MCF 10A (cell line): ENCODE results near the gene SAMD4A. TPM values are rescaled to one million over a fixed set of nuclear protein-coding genes. Genes with fewer than 3 reads are reported as not detected.

Source experiments
- BruUV-seq: library from RNA; stranded (reverse); fragments of 400-500 nt; replicated peaks from 2 replicates; lab custom pipeline; 2021; lab: Mats Ljungman, UMichigan
- CTCF ChIA-PET: fragments of 300-600 bp; sonication (Branson Sonifier 250); formaldehyde crosslinking; extraction: SDS; loops from one replicate; lab custom pipeline; 2021; ENCODE audit warnings: antibody characterized with exemption, inconsistent platforms; lab: Yijun Ruan, JAX
- POLR2A ChIA-PET: fragments of 300-600, 350-650 bp; sonication (Branson Sonifier 250); formaldehyde crosslinking; extraction: SDS; loops from one replicate; lab custom pipeline; 2020; ENCODE audit warnings: antibody characterized with exemption, inconsistent platforms; lab: Yijun Ruan, JAX
- DNase-seq: peaks from one replicate; pipeline ENCODE4 v3.0.0-alpha.2; 2018; ENCODE audit not compliant: unreplicated experiment
- H3K27ac Mint-ChIP-seq: one replicate; pipeline ENCODE4 v1.8.0; 2022; ENCODE audit warnings: mild to moderate bottlenecking, low read depth, mixed read lengths; ENCODE audit not compliant: unreplicated experiment
- H3K27me3 Mint-ChIP-seq: one replicate; pipeline ENCODE4 v1.8.0; 2022; ENCODE audit warnings: mixed read lengths; ENCODE audit not compliant: insufficient read depth, unreplicated experiment
- H3K36me3 Mint-ChIP-seq: one replicate; pipeline ENCODE4 v1.8.0; 2022; ENCODE audit warnings: mild to moderate bottlenecking, moderate library complexity, mixed read lengths; ENCODE audit not compliant: insufficient read depth, unreplicated experiment
- H3K4me1 Mint-ChIP-seq: one replicate; pipeline ENCODE4 v1.8.0; 2022; ENCODE audit warnings: mixed read lengths; ENCODE audit not compliant: insufficient read depth, unreplicated experiment
- H3K4me3 Mint-ChIP-seq: one replicate; pipeline ENCODE4 v1.8.0; 2022; ENCODE audit warnings: mild to moderate bottlenecking, moderate library complexity, mixed read lengths; ENCODE audit not compliant: unreplicated experiment
- H3K9me3 Mint-ChIP-seq: one replicate; pipeline ENCODE4 v1.8.0; 2022; ENCODE audit warnings: mixed read lengths; ENCODE audit not compliant: unreplicated experiment
- intact Hi-C: fragments of 100-400 bp; cut with micrococcal nuclease; formaldehyde crosslinking; loops from 2 replicates; pipeline ENCODE4 v1.14.1; 2022
- total RNA-seq: library from RNA; stranded (reverse); gene quantifications from 2 replicates; pipeline ENCODE4 v1.2.3, GENCODE V29; 2022
- TF ChIP-seq, protein P1 (sequence below): fragments of 200-600 bp; IDR thresholded peaks from one replicate; pipeline ENCODE4 v1.8.0; 2022; ENCODE audit warnings: antibody characterized with exemption, mild to moderate bottlenecking; ENCODE audit not compliant: unreplicated experiment

The SAMD4A gene
- total RNA-seq, 1 experiment from 2014 or later: 63.5 TPM

- Mint-ChIP-seq H3K4me3 (no peak overlapping the region), H3K9me3 (no peaks in the 10 kb centered on the region), H3K27me3 (no peaks in the 10 kb centered on the region), H3K27ac (no peak overlapping the region), H3K36me3 (no peaks in the 10 kb centered on the region), H3K4me1 (peaks cover 6% of the 10 kb centered on the region)
- TF ChIP-seq, protein P1, sequence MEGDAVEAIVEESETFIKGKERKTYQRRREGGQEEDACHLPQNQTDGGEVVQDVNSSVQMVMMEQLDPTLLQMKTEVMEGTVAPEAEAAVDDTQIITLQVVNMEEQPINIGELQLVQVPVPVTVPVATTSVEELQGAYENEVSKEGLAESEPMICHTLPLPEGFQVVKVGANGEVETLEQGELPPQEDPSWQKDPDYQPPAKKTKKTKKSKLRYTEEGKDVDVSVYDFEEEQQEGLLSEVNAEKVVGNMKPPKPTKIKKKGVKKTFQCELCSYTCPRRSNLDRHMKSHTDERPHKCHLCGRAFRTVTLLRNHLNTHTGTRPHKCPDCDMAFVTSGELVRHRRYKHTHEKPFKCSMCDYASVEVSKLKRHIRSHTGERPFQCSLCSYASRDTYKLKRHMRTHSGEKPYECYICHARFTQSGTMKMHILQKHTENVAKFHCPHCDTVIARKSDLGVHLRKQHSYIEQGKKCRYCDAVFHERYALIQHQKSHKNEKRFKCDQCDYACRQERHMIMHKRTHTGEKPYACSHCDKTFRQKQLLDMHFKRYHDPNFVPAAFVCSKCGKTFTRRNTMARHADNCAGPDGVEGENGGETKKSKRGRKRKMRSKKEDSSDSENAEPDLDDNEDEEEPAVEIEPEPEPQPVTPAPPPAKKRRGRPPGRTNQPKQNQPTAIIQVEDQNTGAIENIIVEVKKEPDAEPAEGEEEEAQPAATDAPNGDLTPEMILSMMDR: peak; percentile 8
- ChIA-PET CTCF (interaction anchor here (1.5 to 2.0 kb wide), 2 partner anchors 8 to 250 kb away, joined by 7 to 8 read pairs; no protein-coding TSS in a partner anchor), POLR2A (no interaction called here)
- no TSS peak for BruUV-seq
- no peak for DNase-seq
- intact Hi-C loops: no loop called here
These were observed 11.3 kb upstream of the SAMD4A start for GRCh38 chr14:54555651-54556050.

DNA sequence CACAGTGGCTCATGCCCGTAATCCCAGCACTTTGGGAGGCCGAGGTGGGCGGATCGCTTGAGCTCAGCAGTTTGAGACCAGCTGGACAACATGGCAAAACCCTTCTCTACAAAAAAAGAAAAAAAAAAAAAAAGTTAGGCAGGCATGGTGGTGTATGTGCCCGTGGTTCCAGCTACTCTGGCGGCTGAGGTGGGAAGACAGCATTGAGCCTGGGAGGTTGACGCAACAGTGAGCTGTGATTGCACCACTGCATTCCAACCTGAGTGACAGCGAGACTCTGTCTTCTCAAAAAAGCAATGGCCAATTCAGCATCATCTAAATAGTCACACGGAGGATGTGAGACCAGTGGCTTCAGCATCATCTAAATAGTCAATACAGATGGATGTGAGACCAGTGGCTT lies 10.4 kb upstream of the SAMD4A start:
- Mint-ChIP-seq H3K27me3 (no peaks in the 10 kb centered on the region), H3K36me3 (no peaks in the 10 kb centered on the region), H3K9me3 (no peaks in the 10 kb centered on the region), H3K4me1 (peaks cover 6% of the 10 kb centered on the region), H3K27ac (no peak overlapping the region), H3K4me3 (no peak overlapping the region)
- BruUV-seq: no TSS peak
- CTCF ChIA-PET: interaction anchor here (0.6 to 2.0 kb wide), 4 partner anchors 145 to 1685 kb away, joined by 4 to 9 read pairs (median 4); no protein-coding TSS in a partner anchor
- TF ChIP-seq, protein P1: no peak
- intact Hi-C loops: no loop called here
- POLR2A ChIA-PET: interaction anchor here (0.6 kb wide), 1 partner anchor 336 kb away, joined by 3 read pairs; no protein-coding TSS in a partner anchor
- DNase-seq: peak; percentile 58

- DNase-seq: no peak
- Mint-ChIP-seq H3K4me1 (no peaks in the 10 kb centered on the region), H3K36me3 (no peaks in the 10 kb centered on the region), H3K27me3 (no peaks in the 10 kb centered on the region), H3K9me3 (no peaks in the 10 kb centered on the region), H3K27ac (no peak overlapping the region), H3K4me3 (no peak overlapping the region)
- no TSS peak for BruUV-seq
- TF ChIP-seq, protein P1: no peak
- POLR2A ChIA-PET: no interaction called here
- CTCF ChIA-PET: interaction anchor here (0.6 to 8.6 kb wide), 6 partner anchors 32 to 419 kb away, joined by 3 to 113 read pairs (median 3); no protein-coding TSS in a partner anchor
- intact Hi-C loops: loop anchor here (10.0 kb wide), 1 partner anchor 602 kb away; no protein-coding TSS in a partner anchor
These were observed 4.6 kb upstream of the SAMD4A start for GRCh38 chr14:54562334-54562733.

DNA sequence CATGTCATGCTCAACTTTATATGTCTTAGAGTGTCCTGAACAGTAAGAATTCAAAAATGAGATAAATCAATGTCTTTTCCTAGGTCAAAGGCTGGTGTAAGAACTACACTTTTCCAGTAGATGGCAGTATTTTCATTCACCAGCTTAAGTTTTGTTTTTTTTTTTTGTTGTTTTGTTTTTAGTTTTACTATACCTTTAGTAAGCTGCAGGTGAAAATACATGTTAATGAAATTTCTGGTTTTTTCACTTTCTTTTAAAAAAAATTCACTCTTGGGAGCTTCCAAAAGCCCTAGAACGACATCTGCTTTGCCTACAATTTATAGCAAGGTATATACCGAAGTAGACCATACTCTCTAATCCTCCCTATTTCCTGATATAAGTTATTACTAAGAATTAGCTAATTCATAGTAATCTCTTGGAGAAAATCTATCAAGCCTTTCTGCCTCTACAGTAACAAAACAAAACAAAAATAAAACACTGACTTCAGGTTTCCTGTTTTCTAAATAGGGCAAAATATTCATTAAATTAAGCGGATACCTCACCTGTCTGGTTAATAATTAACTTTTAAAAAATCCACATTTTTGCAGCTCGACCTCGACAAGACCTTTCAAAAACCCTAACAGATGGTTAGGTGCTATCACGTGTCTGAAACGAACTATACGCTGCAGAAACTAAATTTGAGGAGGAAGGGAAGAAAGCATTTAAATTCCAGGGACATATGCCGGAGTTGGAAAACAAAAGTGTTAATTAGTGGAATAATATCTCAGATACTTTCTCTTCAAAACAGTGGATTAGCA lies 2.7 kb upstream of the SAMD4A start:
- no peaks in the 10 kb centered on the region for H3K9me3 Mint-ChIP-seq
- H3K36me3 Mint-ChIP-seq: no peaks in the 10 kb centered on the region
- ChIA-PET CTCF (interaction anchor here (0.6 to 8.6 kb wide), 40 partner anchors 10 to 513 kb away, joined by 3 to 113 read pairs (median 4); no protein-coding TSS in a partner anchor), POLR2A (interaction anchor here (0.5 to 6.3 kb wide), 19 partner anchors 24 to 513 kb away, joined by 3 to 95 read pairs (median 4); partner anchors contain the start of genes SOCS4 and WDHD1)
- TF ChIP-seq, protein P1: peak; percentile 79
- H3K27ac Mint-ChIP-seq: no peak overlapping the region
- BruUV-seq: no TSS peak
- H3K4me1 Mint-ChIP-seq: peaks cover 6% of the 10 kb centered on the region
- no peaks in the 10 kb centered on the region for H3K27me3 Mint-ChIP-seq
- intact Hi-C loops: loop anchor here (1.0 to 10.0 kb wide), 4 partner anchors 209 to 601 kb away; no protein-coding TSS in a partner anchor
- H3K4me3 Mint-ChIP-seq: peak overlapping the region; percentile 87
- peak; percentile 57 for DNase-seq
